Mucosa of stomach (tissue), 1 donor: ENCODE data around the gene ANK3.

ENCODE experiments used
- H3K27me3 ChIP-seq: one replicate; pipeline ENCODE4 v1.7.0; 2013; ENCODE audit warnings: mild to moderate bottlenecking, low read length; ENCODE audit not compliant: control insufficient read depth, insufficient read depth
- H3K36me3 ChIP-seq: one replicate; pipeline ENCODE4 v1.7.0; 2013; ENCODE audit warnings: low read length; ENCODE audit not compliant: control insufficient read depth, insufficient read depth
- H3K4me1 ChIP-seq: one replicate; pipeline ENCODE4 v1.7.0; 2013; ENCODE audit warnings: mild to moderate bottlenecking, low read length; ENCODE audit not compliant: control insufficient read depth, insufficient read depth
- H3K4me3 ChIP-seq: one replicate; pipeline ENCODE4 v1.7.0; 2013; ENCODE audit warnings: low read length
- H3K9ac ChIP-seq: one replicate; pipeline ENCODE4 v1.7.0; 2013; ENCODE audit warnings: mild to moderate bottlenecking, low read length, moderate library complexity
- H3K9me3 ChIP-seq: one replicate; pipeline ENCODE4 v1.7.0; 2013; ENCODE audit warnings: mild to moderate bottlenecking, low read length, moderate library complexity; ENCODE audit not compliant: control insufficient read depth
- donor health status: Pancreatic carcinoma.

The ANK3 gene

DNA sequence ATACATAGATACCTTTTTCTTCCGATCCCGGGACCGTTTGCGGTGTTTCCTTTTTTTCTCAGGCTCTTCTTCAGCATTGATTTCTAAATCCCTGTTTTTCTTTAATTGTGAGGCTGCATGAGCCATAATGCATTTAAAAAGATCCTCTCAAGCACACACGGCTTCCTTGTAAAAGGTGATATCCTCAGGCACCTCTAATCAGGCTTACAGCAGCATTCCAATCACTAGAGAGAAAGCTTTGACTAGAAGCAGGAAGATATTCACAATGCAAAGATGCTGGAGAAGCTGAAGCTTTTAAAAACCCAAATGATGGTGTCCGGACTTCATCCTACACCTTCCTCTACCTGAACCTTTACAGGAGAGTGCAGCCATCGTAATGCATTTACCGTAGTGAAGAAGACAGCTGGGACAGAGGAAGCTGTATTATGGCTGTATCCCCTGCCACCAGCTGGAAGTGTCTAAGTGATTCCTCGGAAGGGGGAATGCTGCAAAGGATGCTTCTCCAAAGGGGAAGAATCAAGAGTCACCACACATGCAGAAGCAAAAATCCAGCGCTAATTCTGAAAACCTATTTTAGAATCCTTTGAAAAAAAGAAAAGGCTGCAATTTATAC is at the start of gene ANK3:
Gene ANK3, minus strand, starts transcription at position 463 of the 613 bp plus-strand sequence. Its CDS starts 337 bp downstream, at position 126.
- H3K9me3 ChIP-seq: no peaks in the 10 kb centered on the region
- H3K36me3 ChIP-seq: no peaks in the 10 kb centered on the region
- H3K4me1 ChIP-seq: peaks cover 11% of the 10 kb centered on the region
- H3K27me3 ChIP-seq: no peaks in the 10 kb centered on the region
- H3K9ac ChIP-seq: peak within 1 kb of the TSS; percentile 10
- no peak within 1 kb of the TSS for H3K4me3 ChIP-seq

DNA sequence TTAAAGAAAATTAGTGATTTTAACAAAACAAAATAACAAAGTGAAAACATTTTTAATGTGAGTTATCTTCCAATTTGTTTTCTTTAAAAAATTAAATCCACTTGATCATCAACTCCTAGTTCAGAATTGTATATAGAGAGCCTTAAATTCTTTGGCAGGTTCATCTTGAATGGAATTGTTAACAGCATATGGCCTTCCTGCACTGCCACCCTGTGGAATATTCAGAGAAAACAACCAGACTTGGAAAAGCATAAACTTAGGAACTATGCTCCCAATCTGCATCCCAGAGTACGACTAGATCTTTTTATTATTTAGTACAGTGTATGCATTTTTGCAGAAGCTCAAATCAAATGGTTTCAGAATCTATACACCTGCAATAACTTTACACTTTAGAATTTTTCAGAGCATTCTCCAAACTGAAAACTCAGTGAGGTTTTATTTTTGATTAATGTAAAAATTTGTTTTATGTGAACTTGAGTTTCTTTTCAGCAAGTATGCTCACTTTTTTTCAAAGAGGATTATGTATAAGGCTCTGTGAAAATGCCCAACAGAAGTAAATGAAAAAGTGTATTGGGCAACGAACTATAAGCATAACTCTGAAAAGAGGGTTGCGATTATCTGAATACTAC is 44.9 kb upstream of the ANK3 start:
- Histone ChIP-seq H3K27me3 (no peaks in the 10 kb centered on the region), H3K36me3 (no peaks in the 10 kb centered on the region), H3K4me1 (no peaks in the 10 kb centered on the region), H3K4me3 (no peak overlapping the region), H3K9ac (no peak overlapping the region), H3K9me3 (no peaks in the 10 kb centered on the region)

DNA sequence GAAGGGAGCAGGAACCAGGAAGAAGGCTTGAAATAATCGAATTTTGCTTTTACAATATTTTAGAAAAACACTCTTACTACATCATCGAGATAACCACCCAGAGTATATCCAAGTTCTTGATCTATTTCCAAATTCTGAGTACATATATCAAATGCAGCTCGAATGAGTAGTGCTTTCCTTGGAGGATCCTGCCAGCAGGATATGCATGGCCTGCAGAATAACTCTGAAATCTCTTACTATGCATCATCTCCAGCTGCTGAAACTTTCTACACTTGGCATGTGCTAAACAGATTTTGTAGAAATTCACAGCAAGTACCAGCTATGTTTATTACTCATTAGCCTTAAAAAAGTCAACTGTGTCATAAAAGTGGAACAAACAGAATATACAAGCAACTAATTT is 44.0 kb upstream of the ANK3 start:
- Histone ChIP-seq H3K36me3 (no peaks in the 10 kb centered on the region), H3K4me1 (no peaks in the 10 kb centered on the region), H3K4me3 (no peak overlapping the region), H3K9me3 (no peaks in the 10 kb centered on the region), H3K27me3 (no peaks in the 10 kb centered on the region), H3K9ac (no peak overlapping the region)

DNA sequence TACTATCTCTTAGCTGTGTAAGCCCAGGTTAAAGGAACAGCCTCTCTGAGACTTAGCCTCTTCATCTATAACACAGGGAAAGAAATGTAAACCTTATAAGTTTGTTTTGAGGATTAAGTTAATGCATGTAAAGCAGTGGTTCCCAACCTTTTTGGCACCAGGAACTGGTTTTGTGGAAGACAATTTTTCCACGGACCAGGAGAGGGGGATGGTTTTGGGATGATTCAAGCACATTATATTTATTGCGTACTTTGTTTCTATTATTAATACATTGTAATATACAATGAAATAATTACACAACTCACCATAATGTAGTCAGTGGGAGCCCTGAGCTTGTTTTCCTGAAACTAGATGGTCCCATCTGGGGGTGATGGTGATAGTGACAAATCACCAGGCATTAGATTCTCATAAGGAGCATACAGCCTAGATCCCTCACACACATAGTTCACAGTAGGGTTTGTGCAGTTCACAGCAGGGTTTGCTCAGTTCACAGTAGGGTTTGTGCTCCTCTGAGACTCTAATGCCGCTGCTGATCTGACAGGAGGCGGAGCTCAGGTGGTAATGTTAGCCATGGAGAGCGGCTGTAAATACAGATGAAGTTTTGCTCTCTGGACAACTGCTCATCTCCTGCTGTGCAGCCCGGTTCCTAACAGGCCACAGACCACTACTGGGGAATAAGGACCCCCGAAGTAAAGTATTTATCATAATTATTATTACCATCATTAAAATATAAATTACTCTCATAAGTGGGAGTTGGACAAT is 41.3 kb upstream of the ANK3 start:
- Histone ChIP-seq H3K9ac (no peak overlapping the region), H3K9me3 (no peaks in the 10 kb centered on the region), H3K27me3 (no peaks in the 10 kb centered on the region), H3K4me1 (peaks cover 7% of the 10 kb centered on the region), H3K4me3 (no peak overlapping the region), H3K36me3 (no peaks in the 10 kb centered on the region)

DNA sequence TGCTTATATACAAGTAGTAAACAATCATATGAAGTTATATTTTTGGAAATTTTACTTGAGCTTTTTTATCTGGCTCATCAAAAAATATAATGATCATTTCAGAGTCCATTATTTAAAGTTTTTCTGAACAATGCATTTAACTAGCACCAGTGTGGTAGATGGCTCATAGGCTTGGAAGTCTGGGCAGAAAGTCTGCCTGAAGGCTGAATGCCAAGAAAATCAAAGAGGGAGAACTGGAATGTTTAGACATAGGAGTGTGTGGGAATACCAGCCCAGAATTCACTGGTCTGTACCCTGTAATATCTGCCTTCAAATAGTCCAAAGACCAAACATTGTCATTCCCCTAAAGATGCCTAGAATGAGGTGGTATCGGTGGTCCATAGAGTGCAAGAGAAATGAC is 40.3 kb upstream of the ANK3 start:
- peaks cover 14% of the 10 kb centered on the region for H3K4me1 ChIP-seq
- no peak overlapping the region for H3K4me3 ChIP-seq
- no peaks in the 10 kb centered on the region for H3K9me3 ChIP-seq
- H3K9ac ChIP-seq: no peak overlapping the region
- no peaks in the 10 kb centered on the region for H3K27me3 ChIP-seq
- no peaks in the 10 kb centered on the region for H3K36me3 ChIP-seq

DNA sequence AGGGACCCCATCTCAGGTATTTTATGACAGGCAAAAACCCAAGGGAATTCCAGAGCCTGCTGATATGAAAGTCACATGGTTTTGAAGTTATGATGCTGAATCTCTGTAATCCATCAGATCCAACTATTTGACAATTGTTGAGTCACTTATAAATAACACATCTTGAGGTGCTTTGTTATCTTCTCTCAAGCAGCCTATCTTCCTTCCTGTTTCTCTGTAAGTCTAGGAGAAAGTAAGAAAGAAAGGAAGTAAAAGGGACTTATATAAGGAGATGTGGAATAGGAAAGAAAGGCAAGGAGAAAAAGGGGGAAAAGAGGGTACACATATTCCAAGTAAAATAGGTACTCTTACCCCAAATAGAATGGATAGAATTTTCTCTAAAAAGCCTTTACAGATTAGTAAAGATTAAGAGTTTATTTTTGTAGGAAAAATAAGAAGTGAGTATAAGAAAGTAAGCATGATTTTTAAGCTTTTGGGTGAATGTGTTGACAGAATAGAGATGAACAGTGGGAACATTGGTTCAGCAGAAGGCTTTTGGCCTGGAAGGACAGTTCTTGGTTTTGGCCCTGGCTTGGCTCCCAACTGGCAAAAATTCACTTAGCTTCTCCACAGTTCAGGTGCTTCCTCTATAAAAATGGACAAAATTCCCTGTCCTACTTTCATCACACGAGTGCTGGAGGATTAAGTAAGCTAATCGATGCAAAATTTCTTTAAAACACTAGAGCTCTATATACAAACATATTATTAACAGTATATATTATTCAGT is 39.6 kb upstream of the ANK3 start:
- H3K9ac ChIP-seq: no peak overlapping the region
- peaks cover 14% of the 10 kb centered on the region for H3K4me1 ChIP-seq
- no peaks in the 10 kb centered on the region for H3K9me3 ChIP-seq
- no peak overlapping the region for H3K4me3 ChIP-seq
- no peaks in the 10 kb centered on the region for H3K27me3 ChIP-seq
- H3K36me3 ChIP-seq: no peaks in the 10 kb centered on the region

DNA sequence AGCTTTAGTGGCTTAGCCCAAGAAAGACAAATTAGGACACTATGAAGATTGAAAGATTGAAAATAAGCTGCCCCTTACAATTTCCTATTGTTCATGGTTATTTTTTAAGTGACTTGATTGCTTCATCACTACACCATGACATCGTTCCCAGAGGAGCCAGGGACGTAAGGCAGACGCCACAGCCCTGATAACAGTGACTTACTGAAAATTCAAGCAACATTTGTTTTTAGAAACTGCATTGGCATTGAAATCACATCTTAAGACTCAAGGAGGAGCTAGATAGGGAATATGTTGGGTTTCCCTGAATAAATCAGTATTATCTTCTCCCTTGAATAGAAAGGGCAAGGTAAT is 38.7 kb upstream of the ANK3 start:
- Histone ChIP-seq H3K9ac (no peak overlapping the region), H3K9me3 (no peaks in the 10 kb centered on the region), H3K27me3 (no peaks in the 10 kb centered on the region), H3K4me1 (peaks cover 14% of the 10 kb centered on the region), H3K4me3 (no peak overlapping the region), H3K36me3 (no peaks in the 10 kb centered on the region)

DNA sequence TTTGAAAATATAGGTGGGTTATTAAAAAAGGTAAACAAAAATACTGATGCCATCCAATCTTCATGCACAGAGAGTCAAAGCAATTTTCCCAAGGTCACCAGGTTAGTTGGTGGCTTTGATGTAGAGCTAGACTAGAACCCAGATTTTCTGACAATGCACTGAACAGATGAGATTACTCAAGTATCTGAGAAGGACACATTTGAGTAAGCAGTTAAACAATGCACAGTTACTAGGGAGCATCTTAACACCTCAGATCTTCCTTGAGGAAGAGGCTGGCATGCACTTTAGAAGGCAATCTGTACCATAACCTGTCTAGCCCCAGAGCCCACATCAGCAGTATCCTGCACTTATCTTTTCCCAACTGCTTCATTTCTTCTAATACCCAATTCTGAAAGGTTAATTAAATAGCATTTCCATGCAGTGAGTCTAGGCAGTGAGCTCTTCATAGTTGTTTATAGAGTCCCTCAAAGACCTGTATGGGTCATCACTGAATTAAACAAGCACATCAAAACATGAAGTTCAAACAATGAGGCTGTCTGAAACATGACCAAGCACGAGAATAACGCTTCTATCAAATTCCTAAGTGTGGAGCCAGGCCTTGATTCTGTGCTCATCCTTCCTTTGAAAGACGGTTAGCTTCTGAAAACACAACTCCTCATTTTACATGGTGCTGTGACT is 38.2 kb upstream of the ANK3 start:
- Histone ChIP-seq H3K9me3 (no peaks in the 10 kb centered on the region), H3K36me3 (no peaks in the 10 kb centered on the region), H3K9ac (no peak overlapping the region), H3K4me1 (peaks cover 14% of the 10 kb centered on the region), H3K4me3 (no peak overlapping the region), H3K27me3 (no peaks in the 10 kb centered on the region)

DNA sequence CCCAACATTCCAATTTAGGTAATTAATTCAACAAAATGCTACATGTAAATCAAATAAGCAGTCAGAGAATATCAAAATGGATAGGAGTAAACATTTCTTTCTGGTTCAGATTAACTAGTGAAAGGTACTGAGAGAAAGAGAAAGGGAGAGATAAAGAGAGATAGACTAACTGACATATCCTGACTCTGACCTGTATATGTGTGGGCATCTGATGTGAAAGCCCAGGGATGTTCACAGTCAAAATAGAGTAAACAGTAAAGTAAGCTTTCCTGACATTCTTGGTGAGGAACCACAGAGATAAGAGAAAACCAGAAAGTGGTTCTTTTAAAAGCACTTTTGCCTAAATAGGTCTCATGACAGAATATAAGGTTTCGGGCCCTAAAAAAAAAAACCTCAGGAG is 37.5 kb upstream of the ANK3 start:
- Histone ChIP-seq H3K9ac (no peak overlapping the region), H3K36me3 (no peaks in the 10 kb centered on the region), H3K27me3 (no peaks in the 10 kb centered on the region), H3K4me1 (peaks cover 14% of the 10 kb centered on the region), H3K9me3 (no peaks in the 10 kb centered on the region), H3K4me3 (no peak overlapping the region)

DNA sequence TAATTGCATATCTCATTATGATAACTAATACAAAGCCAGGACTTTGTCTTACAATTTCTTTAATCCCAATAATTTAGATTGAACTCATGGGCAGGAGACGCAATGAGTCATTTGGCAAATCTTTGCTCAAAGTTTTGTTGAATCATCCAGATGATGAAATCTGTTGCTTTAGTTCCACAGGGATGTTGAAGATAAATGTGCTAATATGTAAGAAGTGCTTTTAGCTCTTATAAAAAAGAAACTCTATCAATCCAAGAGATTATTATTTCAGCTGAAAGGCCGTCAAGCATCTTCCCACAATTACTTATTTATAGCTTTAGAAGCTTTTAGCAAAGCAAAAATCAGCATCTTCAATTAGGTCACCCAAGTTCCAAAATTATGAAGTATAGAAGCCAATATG is 36.8 kb upstream of the ANK3 start:
- H3K4me3 ChIP-seq: no peak overlapping the region
- no peak overlapping the region for H3K9ac ChIP-seq
- H3K36me3 ChIP-seq: no peaks in the 10 kb centered on the region
- H3K27me3 ChIP-seq: no peaks in the 10 kb centered on the region
- H3K9me3 ChIP-seq: no peaks in the 10 kb centered on the region
- peaks cover 14% of the 10 kb centered on the region for H3K4me1 ChIP-seq

DNA sequence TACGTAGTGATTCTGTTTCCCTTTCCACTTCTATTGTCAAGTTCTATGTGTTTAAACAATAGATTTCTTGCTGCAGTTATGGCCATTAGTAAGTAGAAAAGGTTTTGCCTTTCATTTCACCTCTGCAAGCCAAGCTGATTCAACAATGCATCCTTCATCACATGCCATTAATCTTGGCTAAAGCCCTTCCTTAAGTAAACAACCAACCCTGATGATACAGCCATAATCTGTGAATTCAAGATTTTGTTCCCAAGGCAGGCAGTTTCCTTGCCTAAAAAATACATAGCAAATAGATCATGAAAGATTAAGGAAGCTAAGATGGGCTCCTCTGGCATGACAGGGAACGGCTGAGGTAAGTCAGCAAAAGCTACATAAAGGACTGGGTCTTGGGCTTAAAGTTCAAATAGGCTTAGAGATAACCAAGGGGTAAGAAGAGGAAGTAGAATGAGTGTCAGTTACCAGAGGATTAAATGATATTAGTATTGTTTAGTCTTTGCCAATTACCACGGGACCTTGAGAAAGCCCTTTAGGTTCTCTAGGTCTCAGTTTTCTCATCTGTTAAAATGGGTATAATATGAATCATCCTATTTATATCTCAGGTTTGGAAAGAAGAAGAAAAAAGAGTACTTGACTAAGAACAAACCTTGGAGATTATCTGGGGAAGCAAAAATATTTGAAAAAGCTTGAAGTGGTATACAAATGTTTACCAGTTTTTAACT is 35.9 kb upstream of the ANK3 start:
- Histone ChIP-seq H3K9me3 (no peaks in the 10 kb centered on the region), H3K36me3 (no peaks in the 10 kb centered on the region), H3K9ac (no peak overlapping the region), H3K27me3 (no peaks in the 10 kb centered on the region), H3K4me3 (no peak overlapping the region), H3K4me1 (peaks cover 14% of the 10 kb centered on the region)
